ENCODE results near the gene CDH11.

CDH11 gene

DNA sequence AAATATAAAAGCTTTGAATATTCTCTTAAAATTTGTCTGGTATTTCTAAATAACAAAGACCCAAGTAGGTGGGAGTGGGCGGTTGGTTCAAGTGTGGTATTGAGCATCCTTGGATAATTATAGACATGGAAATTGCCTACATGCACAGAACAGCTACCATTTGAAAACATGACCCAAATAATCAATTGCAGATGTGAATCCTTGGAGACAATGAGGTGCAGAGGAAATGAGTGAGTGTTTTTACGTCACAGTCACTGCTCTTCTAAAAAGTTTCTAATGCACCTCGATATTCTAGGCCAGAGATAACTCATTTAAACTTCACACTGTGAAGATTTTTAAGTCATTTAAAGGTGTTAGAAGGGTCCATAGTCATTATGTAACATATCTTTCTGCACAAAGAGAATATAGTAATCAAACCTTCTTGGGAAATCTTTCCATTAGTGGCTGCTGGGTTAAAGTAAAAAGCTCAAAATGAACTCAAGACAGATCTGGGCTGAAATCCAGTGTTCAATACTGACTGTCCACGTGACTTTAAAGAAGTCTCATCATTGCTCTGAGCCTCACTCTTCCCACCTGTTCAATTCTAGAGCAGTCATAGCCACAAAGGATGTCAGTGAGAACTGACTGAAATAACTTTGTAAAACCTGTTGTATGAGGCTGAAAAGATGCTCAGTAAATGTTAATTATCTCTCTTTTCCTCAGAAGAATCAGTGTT, 144.5 kb downstream of the CDH11 start:
- Histone ChIP-seq H3K4me3 (ENCODE audit: low read depth, low read length, poor library complexity, severe bottlenecking) (no peak overlapping the region), H3K4me1 (ENCODE audit: insufficient read depth, low read length, severe bottlenecking) (no peaks in the 10 kb centered on the region), H3K79me2 (ENCODE audit: insufficient read depth, low read length) (no peaks in the 10 kb centered on the region), H3K9ac (ENCODE audit: low read length) (no peak overlapping the region), H3K4me2 (ENCODE audit: low read length) (no peak overlapping the region), H3K9me3 (ENCODE audit: low read length) (no peaks in the 10 kb centered on the region), H3K9me2 (ENCODE audit: low read depth, low read length) (no peaks in the 10 kb centered on the region), H3K27ac (ENCODE audit: low read depth, low read length, poor library complexity, severe bottlenecking) (no peak overlapping the region), H2AFZ (ENCODE audit: low read length) (no peak overlapping the region), H3F3A (ENCODE audit: insufficient read depth, low read length) (no peaks in the 10 kb centered on the region), H4K20me1 (ENCODE audit: insufficient read depth, low read length) (no peaks in the 10 kb centered on the region), H3K27me3 (ENCODE audit: insufficient read depth, low read length) (no peaks in the 10 kb centered on the region), H3K36me3 (ENCODE audit: insufficient read depth, low read length) (no peaks in the 10 kb centered on the region)
- TF ChIP-seq EZH2 (IDR thresholded peaks at IDR 0.05; ENCODE audit: borderline replicate concordance, low read length) (no peak), CTCF (IDR thresholded peaks at IDR 0.05; ENCODE audit: low read length) (no peak)

DNA sequence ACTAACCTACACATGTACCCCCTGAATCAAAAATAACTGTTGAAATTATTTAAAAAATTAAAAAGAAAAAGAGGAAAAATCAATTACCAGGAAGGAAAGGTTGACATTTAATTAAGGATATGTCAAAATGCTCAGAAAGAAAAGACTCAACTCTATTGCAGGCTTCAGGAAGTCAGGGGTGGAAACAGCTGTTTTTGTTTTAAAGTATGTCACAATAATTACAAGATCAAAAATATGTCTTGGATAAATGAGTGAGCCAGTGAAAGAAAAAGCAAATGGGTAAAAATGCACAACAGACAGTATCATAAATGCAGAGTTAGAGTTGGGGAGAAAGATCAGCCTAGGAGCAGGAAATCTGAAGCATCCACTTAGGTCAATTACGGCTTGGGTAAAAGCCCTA, 146.0 kb downstream of the CDH11 start:
- Histone ChIP-seq H3K27ac (ENCODE audit: low read depth, low read length, poor library complexity, severe bottlenecking) (no peak overlapping the region), H2AFZ (ENCODE audit: low read length) (no peak overlapping the region), H3K9me3 (ENCODE audit: low read length) (no peaks in the 10 kb centered on the region), H3K79me2 (ENCODE audit: insufficient read depth, low read length) (no peaks in the 10 kb centered on the region), H3K9ac (ENCODE audit: low read length) (no peak overlapping the region), H3K36me3 (ENCODE audit: insufficient read depth, low read length) (no peaks in the 10 kb centered on the region), H3K4me3 (ENCODE audit: low read depth, low read length, poor library complexity, severe bottlenecking) (no peak overlapping the region), H3K4me1 (ENCODE audit: insufficient read depth, low read length, severe bottlenecking) (no peaks in the 10 kb centered on the region), H3K4me2 (ENCODE audit: low read length) (no peak overlapping the region), H4K20me1 (ENCODE audit: insufficient read depth, low read length) (no peaks in the 10 kb centered on the region), H3K9me2 (ENCODE audit: low read depth, low read length) (no peaks in the 10 kb centered on the region), H3K27me3 (ENCODE audit: insufficient read depth, low read length) (no peaks in the 10 kb centered on the region), H3F3A (ENCODE audit: insufficient read depth, low read length) (no peaks in the 10 kb centered on the region)
- TF ChIP-seq CTCF (IDR thresholded peaks at IDR 0.05; ENCODE audit: low read length) (no peak), EZH2 (IDR thresholded peaks at IDR 0.05; ENCODE audit: borderline replicate concordance, low read length) (no peak)

GRCh38 chr16:64974381-64974780, 147.5 kb downstream of the CDH11 start:
- Histone ChIP-seq H3K27me3 (ENCODE audit: insufficient read depth, low read length) (no peaks in the 10 kb centered on the region), H3K27ac (ENCODE audit: low read depth, low read length, poor library complexity, severe bottlenecking) (no peak overlapping the region), H3K4me1 (ENCODE audit: insufficient read depth, low read length, severe bottlenecking) (no peaks in the 10 kb centered on the region), H3K4me3 (ENCODE audit: low read depth, low read length, poor library complexity, severe bottlenecking) (no peak overlapping the region), H3K9me3 (ENCODE audit: low read length) (no peaks in the 10 kb centered on the region), H3K79me2 (ENCODE audit: insufficient read depth, low read length) (no peaks in the 10 kb centered on the region), H3K9ac (ENCODE audit: low read length) (no peak overlapping the region), H4K20me1 (ENCODE audit: insufficient read depth, low read length) (no peaks in the 10 kb centered on the region), H3K4me2 (ENCODE audit: low read length) (no peak overlapping the region), H2AFZ (ENCODE audit: low read length) (no peak overlapping the region), H3K9me2 (ENCODE audit: low read depth, low read length) (no peaks in the 10 kb centered on the region), H3F3A (ENCODE audit: insufficient read depth, low read length) (no peaks in the 10 kb centered on the region), H3K36me3 (ENCODE audit: insufficient read depth, low read length) (no peaks in the 10 kb centered on the region)
- no peak for TF ChIP-seq CTCF (IDR thresholded peaks at IDR 0.05; ENCODE audit: low read length)
- TF ChIP-seq EZH2 (IDR thresholded peaks at IDR 0.05; ENCODE audit: borderline replicate concordance, low read length) = no peak
